ENCODE measurements around the gene LPIN1.

LPIN1 gene

DNA sequence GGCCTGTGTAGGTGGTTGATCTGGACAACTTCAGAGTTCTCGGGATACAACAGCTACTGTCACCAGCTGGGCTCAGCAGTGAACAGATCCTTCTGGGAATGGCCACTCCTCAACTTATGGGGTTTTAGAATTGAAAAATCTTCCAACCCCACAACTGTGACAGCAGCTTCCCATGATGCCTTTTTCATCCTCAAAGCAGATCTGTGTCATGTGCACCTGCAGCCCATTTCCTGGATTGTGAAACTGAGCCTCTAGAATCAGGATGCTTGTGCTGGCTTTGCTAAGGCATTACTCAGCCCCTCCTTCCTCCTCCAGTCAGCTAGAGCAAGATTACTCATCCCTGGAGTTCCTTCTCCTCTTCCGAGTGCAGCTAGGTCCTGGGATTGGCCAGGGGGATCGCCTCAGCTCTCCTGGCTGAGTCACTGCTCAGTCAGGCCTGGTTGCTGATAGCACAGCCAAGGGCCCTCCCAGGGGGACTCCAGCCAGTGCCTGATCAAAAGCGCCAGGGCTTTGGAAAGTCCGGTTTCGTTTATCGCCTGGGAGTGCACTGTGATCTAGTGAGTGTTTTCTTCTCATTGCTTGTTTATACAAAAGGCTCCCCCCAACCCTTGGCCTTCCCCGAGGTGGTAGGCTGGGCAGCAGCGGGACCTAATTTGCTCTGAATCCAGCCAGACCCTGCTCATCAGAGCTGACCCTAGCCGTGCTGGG lies 2.4 kb upstream of the LPIN1 start:
- Histone ChIP-seq H3K4me2 (peak overlapping the region; percentile 98), H3K4me3 (IDR thresholded peaks at IDR 0.05; ENCODE audit: insufficient read depth, low read depth, low read length) (peak overlapping the region; percentile 72), H3K4me1 (ENCODE audit: low read depth, poor library complexity, severe bottlenecking) (peaks cover 36% of the 10 kb centered on the region), H3K36me3 (ENCODE audit: insufficient read depth) (no peaks in the 10 kb centered on the region), H3K79me2 (ENCODE audit: insufficient read depth, low read depth) (peaks cover 28% of the 10 kb centered on the region), H2AFZ (ENCODE audit: low read depth) (peak overlapping the region; percentile 45; the same call in 1 of the 2 replicates), H4K20me1 (ENCODE audit: insufficient read depth) (no peaks in the 10 kb centered on the region), H3K27me3 (ENCODE audit: insufficient read depth, low read depth) (no peaks in the 10 kb centered on the region), H3K27ac (peak overlapping the region; percentile 92), H3K9ac (peak overlapping the region; percentile 67)
- TF ChIP-seq, protein P1, sequence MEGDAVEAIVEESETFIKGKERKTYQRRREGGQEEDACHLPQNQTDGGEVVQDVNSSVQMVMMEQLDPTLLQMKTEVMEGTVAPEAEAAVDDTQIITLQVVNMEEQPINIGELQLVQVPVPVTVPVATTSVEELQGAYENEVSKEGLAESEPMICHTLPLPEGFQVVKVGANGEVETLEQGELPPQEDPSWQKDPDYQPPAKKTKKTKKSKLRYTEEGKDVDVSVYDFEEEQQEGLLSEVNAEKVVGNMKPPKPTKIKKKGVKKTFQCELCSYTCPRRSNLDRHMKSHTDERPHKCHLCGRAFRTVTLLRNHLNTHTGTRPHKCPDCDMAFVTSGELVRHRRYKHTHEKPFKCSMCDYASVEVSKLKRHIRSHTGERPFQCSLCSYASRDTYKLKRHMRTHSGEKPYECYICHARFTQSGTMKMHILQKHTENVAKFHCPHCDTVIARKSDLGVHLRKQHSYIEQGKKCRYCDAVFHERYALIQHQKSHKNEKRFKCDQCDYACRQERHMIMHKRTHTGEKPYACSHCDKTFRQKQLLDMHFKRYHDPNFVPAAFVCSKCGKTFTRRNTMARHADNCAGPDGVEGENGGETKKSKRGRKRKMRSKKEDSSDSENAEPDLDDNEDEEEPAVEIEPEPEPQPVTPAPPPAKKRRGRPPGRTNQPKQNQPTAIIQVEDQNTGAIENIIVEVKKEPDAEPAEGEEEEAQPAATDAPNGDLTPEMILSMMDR (conservative IDR thresholded peaks at IDR 0.05; ENCODE audit: low read depth, low read length): no peak

DNA sequence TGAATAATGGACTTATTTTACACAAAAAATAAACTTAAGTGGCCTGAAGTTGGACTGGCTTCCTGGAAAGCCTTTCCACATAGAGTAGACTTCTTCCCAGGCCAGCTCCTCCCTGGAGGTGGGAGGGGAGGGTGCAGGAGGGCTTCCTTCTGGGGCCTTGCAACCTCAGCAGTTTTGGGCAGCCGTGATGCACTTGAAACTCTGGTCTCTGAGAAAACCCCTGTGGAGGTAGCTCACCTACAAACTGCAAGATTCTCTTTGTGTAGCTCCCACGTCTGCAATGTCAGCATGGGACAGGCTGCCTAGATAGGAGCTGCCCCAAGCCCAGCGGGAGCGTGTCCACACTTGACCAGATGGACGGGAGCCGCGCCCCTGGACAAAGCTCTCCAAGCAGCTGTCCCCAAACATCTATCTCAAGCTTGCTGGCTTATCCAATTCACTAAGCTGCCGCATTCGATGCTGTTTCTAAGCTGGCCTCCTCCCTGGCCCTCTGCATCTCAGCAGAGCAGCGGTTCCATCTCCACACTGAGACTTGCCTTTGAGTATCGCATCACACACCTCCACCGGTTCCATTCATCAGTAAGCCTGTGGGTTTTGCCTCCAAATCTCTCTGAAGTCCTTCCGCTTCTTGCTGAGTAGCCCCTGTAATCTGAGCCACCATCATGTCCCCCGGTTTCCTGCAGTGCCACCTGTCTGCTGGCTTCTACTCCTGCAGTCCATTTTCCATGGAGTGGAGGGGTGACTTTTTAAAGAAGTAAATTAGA lies 1.6 kb upstream of the LPIN1 start:
- Histone ChIP-seq H3K4me2 (peak overlapping the region; percentile 98), H3K9ac (peak overlapping the region; percentile 67), H2AFZ (ENCODE audit: low read depth) (peak overlapping the region; percentile 45; the same call in 1 of the 2 replicates), H3K27ac (peak overlapping the region; percentile 92), H4K20me1 (ENCODE audit: insufficient read depth) (no peaks in the 10 kb centered on the region), H3K27me3 (ENCODE audit: insufficient read depth, low read depth) (no peaks in the 10 kb centered on the region), H3K79me2 (ENCODE audit: insufficient read depth, low read depth) (peaks cover 33% of the 10 kb centered on the region), H3K4me3 (IDR thresholded peaks at IDR 0.05; ENCODE audit: insufficient read depth, low read depth, low read length) (peak overlapping the region; percentile 72), H3K4me1 (ENCODE audit: low read depth, poor library complexity, severe bottlenecking) (peaks cover 43% of the 10 kb centered on the region), H3K36me3 (ENCODE audit: insufficient read depth) (no peaks in the 10 kb centered on the region)
- TF ChIP-seq, protein P1 (conservative IDR thresholded peaks at IDR 0.05; ENCODE audit: low read depth, low read length): peak; percentile 56; the same call in 1 of the 2 replicates

DNA sequence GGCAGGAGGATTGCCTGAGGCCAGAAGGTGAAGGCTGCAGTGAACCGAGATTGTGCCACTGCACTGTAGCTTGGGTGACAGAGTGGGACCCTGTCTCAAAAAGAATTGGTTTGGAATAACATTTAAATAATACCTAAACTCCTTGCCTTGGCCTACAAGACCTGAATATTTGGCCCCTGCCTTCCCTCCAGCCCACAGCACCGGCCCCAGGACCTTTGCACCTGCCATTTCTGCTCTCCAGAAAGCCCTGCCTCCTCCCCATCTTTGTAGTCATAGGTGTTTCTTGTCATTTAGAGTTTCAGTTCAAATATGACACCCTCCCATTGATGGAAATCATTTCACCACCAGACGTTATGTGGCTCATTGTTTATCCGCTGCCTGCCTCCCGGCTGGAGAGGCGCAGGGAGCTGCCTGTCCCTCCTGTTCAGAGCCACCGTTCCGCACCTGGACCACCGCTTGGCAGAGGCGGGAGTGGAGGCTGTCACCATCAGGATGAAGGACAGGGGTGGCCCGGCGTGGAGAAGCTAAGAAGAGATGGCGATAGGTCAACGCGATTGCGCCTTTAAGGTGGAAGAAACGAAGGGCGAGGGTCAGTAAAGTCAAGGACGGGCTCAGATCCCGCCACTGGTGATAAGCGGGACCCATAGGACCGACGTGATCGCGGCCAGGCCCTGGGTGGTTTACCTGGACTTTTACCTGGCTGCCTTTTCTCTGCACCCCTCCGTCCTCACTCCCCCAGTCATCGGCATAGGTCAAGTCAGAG lies 638 bp upstream of the LPIN1 start:
- Histone ChIP-seq H3K79me2 (ENCODE audit: insufficient read depth, low read depth) (peaks cover 36% of the 10 kb centered on the region), H3K4me1 (ENCODE audit: low read depth, poor library complexity, severe bottlenecking) (peaks cover 50% of the 10 kb centered on the region), H3K4me2 (peak overlapping the region; percentile 98), H3K36me3 (ENCODE audit: insufficient read depth) (no peaks in the 10 kb centered on the region), H2AFZ (ENCODE audit: low read depth) (peak overlapping the region; percentile 50; the same call in 1 of the 2 replicates), H3K27me3 (ENCODE audit: insufficient read depth, low read depth) (no peaks in the 10 kb centered on the region), H3K4me3 (IDR thresholded peaks at IDR 0.05; ENCODE audit: insufficient read depth, low read depth, low read length) (peak overlapping the region; percentile 6), H4K20me1 (ENCODE audit: insufficient read depth) (no peaks in the 10 kb centered on the region), H3K9ac (peak overlapping the region; percentile 67; the same call in 1 of the 2 replicates), H3K27ac (peak overlapping the region; percentile 92)
- TF ChIP-seq, protein P1 (conservative IDR thresholded peaks at IDR 0.05; ENCODE audit: low read depth, low read length): no peak

DNA sequence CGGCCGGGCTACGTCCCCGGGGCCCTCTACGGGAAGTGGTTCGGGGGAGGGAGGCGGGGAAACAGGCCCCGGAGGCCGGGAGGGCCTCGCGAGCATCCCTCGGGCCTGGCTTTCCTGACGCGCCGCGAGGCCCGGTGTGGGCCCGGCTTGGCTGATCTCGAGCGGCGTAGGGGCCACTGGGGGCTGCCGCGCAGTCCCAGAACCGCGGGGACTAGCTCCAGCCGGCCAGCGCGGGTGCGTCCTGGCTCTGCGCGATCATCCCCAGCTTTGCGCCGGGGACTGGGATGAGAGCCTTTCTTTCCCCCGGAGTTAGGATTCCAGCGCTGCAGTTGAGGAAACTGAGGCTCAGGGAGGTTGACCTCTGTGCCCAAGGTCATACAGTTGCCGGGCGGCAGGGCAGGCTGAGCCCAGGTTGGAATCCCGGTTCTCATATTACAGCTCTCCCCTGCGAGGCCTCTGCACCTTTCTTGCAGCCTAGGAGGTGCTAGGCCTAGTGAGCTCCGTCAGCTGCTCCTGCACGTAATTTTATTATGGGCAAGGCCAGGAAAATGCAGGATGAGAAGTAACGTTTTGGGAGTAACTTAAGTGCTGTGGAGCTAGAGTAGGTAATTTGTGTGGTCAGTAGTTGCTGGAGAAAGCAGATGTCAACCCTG lies 501 bp downstream of the LPIN1 start:
- Histone ChIP-seq H3K4me2 (peak overlapping the region; percentile 82), H4K20me1 (ENCODE audit: insufficient read depth) (no peaks in the 10 kb centered on the region), H3K79me2 (ENCODE audit: insufficient read depth, low read depth) (peaks cover 47% of the 10 kb centered on the region), H3K27ac (peak overlapping the region; percentile 98), H3K4me1 (ENCODE audit: low read depth, poor library complexity, severe bottlenecking) (peaks cover 62% of the 10 kb centered on the region), H3K27me3 (ENCODE audit: insufficient read depth, low read depth) (no peaks in the 10 kb centered on the region), H3K36me3 (ENCODE audit: insufficient read depth) (no peaks in the 10 kb centered on the region), H3K9ac (peak overlapping the region; percentile 86), H2AFZ (ENCODE audit: low read depth) (no peak overlapping the region), H3K4me3 (IDR thresholded peaks at IDR 0.05; ENCODE audit: insufficient read depth, low read depth, low read length) (no peak overlapping the region)
- TF ChIP-seq, protein P1 (conservative IDR thresholded peaks at IDR 0.05; ENCODE audit: low read depth, low read length): no peak
